Fibroblast of the aortic adventitia (primary cell): ENCODE data around the gene CNOT8. TPM values are rescaled to one million over a fixed set of nuclear protein-coding genes. Genes with fewer than 3 reads are reported as not detected.

Experiments
- DNase-seq: peaks from one replicate; pipeline ENCODE4 v3.0.0-alpha.2; 2010; ENCODE audit warnings: low read depth
- H3K4me3 ChIP-seq: 2 replicates; pipeline ENCODE4 v1.5.1; 2011; ENCODE audit warnings: low read depth, mild to moderate bottlenecking, control low read depth, low read length, moderate library complexity
- total RNA-seq: library from RNA; depleted of rRNA; stranded (reverse); fragments of >200 nt; gene quantifications from 2 replicates; pipeline ENCODE4 v1.2.3, GENCODE V29; 2012; ENCODE audit warnings: low replicate concordance
- TF ChIP-seq, protein P1 (sequence below): IDR thresholded peaks from 2 replicates; pipeline ENCODE4 v1.5.1; 2011; ENCODE audit warnings: mild to moderate bottlenecking, low read length, control low read depth, inconsistent platforms; ENCODE audit not compliant: insufficient read depth

CNOT8 gene
- total RNA-seq, 1 donor: 38.8 TPM

DNA sequence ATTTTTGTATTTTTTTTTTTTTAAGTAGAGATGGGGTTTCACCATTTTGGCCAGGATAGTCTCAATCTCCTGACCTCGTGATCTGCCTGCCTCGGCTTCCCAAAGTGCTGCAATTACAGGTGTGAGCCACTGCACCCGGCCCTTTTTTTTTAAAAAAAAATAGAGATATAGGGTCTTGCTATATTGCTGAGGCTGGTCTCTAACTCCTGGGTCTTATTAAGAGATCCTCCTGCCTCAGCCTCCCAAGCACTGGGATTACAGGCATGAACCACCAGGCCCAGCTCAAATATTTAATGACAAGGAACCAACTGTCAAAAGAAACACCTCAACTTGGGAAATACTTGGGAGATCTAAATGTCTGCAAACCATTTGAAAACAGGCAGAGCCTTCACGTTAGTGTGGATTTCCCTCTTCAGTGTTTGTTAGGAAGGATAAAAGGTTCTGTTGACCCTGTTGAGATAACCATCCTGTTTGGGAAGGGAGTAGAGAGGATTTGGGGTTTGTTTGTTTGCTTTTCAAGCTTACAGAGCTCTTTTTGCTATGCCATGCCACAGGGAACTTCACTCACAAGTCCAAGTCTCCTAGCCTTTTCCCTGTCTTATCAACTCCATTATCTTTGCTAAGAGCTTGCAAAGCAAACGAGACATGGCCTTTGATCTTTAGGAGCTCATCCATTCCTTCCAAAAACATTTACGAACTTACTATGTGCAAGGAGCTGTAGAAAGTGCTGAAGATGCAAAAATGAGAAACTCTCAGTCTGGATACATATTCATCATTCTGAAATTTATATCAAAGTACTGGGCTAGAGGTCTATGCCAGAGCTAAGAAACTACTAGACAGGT lies 15.5 kb upstream of the CNOT8 start:
- DNase-seq: no peak
- TF ChIP-seq, protein P1, sequence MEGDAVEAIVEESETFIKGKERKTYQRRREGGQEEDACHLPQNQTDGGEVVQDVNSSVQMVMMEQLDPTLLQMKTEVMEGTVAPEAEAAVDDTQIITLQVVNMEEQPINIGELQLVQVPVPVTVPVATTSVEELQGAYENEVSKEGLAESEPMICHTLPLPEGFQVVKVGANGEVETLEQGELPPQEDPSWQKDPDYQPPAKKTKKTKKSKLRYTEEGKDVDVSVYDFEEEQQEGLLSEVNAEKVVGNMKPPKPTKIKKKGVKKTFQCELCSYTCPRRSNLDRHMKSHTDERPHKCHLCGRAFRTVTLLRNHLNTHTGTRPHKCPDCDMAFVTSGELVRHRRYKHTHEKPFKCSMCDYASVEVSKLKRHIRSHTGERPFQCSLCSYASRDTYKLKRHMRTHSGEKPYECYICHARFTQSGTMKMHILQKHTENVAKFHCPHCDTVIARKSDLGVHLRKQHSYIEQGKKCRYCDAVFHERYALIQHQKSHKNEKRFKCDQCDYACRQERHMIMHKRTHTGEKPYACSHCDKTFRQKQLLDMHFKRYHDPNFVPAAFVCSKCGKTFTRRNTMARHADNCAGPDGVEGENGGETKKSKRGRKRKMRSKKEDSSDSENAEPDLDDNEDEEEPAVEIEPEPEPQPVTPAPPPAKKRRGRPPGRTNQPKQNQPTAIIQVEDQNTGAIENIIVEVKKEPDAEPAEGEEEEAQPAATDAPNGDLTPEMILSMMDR: no peak
- H3K4me3 ChIP-seq: no peak overlapping the region

DNA sequence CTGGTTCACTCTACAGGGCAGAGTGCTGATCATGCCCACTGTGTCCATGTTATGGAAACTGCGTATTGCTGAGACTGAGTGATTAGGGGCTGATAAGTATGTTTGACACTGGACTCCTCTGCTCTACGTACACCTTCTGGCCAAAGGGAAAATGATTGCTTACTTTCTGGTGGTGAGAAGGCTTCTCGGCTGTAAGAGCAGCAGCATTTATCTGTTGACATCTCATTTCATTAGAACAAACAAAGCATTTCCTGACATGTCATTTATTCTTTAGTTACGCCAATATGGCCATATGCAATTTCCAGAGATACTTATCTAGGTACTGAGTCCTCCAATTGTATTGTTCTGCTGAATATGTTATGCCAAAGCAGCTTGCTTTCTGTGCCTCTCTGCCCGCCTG lies 13.6 kb upstream of the CNOT8 start:
- DNase-seq: no peak
- TF ChIP-seq, protein P1: no peak
- H3K4me3 ChIP-seq: no peak overlapping the region

DNA sequence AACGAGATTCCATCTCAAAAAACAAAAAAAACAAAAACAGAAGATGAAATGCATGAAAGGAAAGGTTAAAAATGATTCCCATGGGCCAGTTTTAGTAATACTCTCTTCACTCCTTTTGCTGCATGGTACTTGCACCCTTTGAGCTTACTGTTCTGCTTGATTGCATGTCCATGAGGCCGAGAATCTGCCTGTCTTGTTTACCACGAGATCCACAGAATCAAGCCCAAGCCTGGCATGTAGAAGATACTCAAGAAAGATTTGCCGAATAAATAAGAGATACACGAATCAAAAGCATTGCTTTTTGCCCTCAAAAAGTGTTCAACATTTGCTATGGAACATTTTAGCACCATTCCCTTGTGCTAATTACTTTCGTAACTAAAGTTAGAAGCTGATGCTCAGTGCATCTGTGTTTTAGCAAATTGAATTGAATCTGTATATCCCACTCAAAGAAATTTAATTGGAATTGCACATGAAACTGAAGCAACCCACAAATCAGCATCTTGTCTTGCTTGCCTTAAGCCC lies 9.1 kb upstream of the CNOT8 start:
- H3K4me3 ChIP-seq: peak overlapping the region; percentile 74
- TF ChIP-seq, protein P1: no peak
- no peak for DNase-seq

DNA sequence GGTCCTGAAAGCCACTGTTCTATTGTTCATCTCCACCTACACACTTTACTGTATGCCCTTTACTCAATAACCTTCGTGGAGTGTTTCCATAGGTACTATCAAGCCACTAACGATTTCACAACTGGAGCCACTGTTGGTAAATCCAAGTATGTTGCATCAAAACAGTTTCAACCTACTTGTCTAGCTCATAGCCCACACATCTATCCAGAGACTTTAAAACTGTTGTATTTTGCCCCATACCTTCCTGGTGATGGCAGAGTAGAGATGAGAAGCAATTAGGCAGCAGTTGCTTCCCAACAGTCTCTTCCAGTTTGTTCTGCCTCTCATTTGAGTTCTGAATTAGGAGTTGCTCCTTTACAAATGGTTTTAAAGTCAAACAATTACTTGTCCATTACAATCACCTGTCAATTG lies 8.6 kb upstream of the CNOT8 start:
- peak; percentile 72 for DNase-seq
- TF ChIP-seq, protein P1: peak; percentile 12
- peak overlapping the region; percentile 74 for H3K4me3 ChIP-seq

DNA sequence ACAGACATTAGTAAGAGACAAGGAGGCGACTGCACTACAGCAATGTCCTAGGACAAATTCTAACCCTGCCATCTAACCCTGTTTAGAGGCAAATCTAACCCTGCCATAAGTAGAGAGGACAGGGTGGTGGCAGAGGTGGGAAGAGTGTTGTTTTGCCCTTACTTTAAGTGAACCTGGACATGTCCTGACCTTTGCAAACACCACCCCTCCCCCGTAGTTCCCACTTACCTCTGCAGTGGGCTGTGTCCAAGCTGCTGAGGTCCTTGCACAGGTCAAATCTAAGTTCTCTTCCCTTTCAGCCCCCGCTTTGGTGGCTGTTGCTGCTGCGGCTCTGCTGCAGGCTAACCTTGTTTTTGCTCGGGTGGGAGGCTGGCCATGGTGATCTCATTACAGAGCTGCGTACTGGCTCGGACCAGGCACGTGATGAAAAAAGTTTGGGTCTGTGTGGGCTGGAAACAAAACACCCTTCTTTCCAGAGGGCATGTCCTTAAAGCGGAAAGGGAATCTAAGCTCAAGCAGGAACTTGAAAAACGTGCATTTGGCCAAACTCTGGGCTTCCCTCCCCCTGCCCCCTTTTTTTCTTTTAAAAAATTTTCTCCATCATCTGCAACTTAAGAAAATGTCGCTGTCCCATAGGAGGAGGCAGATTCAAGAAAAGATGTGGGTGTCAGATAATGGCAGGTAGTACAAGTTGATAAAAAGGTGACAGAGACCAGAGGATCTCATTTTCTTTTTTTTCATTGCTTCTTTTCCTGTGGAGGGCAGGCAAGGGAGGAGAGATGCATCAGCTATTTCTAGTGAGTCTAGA lies 8.0 kb upstream of the CNOT8 start, which contains the start of gene FAXDC2:
FAXDC2 (minus strand) TSS at position 349 of the 808 bp plus-strand sequence. CDS start 12,425 bp downstream, outside the sequence.
- peak; percentile 89 for DNase-seq
- TF ChIP-seq, protein P1: no peak
- peak within 1 kb of the TSS; percentile 74 for H3K4me3 ChIP-seq

DNA sequence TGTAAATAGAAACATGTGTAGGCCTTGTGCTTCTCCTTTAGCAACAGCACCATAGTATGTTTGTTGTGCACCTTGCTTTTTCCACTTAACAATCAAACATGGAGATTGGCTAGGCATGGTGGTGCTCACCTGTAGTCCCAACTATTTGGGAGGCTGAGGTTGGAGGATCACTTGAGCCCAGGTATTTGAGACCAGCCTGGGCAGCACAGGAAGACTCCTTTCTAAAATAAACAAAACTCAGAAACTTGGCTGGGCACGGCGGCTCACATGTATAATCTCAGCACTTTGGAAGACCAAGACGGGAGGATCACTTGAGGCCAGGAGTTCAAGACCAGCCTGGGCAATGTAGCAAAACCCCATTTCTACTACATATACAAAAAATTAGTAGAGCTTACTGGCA lies 7.1 kb upstream of the CNOT8 start:
- TF ChIP-seq, protein P1: no peak
- H3K4me3 ChIP-seq: no peak overlapping the region
- no peak for DNase-seq
